GM18498 (cell line): ENCODE data around the gene ZC3H15.
"Not testable (repeated sequence)": the region's sequence is repeated elsewhere in the genome, so short reads cannot be mapped to it uniquely, and the experiment has no call there.

ENCODE experiments used
- ATAC-seq: cut with Tn5 transposase; IDR thresholded peaks from one replicate; pipeline ENCODE4 v1.9.1; 2021; ENCODE audit warnings: mild to moderate bottlenecking, moderate library complexity; ENCODE audit not compliant: unreplicated experiment

The ZC3H15 gene

GRCh38 chr2:186486651-186487647, 889 bp downstream of the ZC3H15 start:
- ATAC-seq = no peak

DNA sequence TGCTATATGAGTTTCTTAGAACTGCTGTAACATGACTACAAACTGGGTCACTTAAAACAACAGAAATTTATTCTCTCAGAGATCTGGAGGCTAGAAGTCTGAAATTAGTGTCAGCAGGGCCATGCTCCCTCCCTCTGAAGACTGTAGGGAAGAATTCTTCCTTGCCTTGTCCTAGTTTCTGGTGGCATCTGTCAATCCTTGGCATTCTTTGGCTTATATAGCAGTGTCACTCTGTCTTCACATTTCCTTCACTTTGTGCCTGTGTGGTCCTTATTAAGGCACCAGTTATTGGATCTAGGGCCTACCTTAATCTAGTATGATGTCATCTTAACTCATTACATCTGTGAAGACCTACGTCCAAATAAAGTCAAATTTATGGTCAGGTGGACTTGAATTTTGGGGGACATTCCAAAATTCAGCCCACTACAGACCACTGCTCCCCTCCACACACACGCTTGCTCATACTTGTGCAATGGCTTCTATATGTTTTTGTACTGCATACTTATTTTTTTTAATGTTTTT, 7.6 kb downstream of the ZC3H15 start:
- ATAC-seq = no peak

DNA sequence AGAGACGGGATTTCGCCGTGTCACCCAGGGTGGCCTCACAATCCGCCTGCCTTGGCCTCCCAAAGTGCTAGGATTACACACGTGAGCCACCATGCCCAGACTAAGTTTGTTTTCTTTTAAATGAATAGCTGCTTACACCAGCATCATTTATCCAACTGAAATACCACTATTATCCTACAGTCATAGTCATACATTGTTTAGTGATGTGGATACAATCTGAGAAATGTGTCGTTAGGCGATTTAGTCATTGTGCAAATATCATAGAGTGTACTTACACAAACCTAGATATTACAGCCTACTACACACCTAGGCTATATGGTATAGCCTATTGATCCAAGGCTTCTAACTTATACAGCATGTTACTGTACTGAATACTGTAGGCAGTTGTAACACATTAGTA, 10.3 kb downstream of the ZC3H15 start:
- no peak for ATAC-seq

DNA sequence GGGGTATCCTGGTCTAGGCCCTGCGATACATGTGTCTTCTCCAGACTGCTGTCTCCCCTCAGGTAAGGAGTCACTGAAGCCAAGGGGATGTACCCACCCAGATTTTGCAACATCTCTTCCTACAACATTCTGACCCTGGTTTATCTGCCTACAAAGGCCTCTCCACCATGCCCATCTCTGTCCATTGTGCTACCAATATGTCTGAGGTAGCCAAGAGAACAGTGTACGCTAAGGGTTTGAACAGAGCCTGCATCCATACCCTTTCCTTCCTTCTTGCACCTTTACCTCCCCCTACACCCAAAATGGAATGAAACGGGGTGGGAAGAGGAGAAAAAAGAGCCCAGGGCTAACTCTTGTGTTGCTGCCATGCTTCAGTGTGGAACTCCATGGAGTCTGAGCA, 11.9 kb downstream of the ZC3H15 start:
- ATAC-seq = no peak

DNA sequence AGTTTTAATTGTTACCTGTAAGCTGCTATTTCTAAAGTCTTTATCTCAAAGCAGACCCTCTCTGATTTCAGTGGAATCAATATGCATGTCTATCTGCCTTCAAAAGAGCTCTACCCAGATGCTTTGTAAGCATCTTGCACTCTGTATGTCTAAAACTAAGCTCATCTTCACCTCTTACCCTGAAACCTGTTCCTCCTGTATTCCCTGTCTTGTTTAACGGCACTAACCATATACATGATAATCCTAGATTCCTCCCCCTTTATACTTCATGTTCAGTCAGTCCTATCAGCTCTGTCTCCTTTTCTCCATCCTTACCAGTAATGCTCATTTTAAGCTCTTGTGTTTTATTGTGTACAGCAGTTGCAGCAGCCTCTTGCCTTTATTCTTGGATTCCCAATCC, 12.8 kb downstream of the ZC3H15 start:
- no peak for ATAC-seq

DNA sequence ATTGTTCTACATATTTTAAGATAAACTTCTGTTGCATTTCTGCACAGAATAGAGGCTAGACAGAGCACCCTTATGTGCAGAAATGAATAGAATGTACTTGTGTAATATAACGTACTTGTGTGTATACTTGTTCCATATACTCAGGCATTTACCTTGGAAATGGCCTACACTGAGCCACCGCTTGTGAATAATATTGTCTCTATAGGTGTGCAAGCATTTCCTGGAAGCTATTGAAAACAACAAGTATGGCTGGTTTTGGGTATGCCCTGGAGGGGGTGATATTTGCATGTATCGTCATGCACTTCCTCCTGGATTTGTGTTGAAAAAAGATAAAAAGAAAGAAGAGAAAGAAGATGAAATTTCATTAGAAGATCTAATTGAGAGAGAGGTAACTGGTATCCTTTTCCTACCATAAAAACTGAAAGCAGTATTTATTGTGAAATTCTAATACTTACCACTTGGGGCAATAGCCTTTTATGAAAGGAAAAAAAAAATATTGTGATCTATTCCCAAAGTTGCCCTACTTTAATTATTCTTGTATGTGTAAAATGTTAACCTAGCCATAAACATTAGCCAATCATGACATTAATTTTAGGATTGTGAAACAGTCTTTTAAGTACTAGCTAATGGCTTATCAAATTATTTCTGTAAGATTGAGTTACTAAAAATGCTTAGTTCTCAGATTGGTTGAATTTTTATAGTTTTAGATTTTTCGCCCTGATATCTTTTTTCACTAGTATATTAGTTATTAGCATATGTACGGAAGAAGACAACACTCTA, 18.0 kb downstream of the ZC3H15 start:
- ATAC-seq = peak; percentile 60

DNA sequence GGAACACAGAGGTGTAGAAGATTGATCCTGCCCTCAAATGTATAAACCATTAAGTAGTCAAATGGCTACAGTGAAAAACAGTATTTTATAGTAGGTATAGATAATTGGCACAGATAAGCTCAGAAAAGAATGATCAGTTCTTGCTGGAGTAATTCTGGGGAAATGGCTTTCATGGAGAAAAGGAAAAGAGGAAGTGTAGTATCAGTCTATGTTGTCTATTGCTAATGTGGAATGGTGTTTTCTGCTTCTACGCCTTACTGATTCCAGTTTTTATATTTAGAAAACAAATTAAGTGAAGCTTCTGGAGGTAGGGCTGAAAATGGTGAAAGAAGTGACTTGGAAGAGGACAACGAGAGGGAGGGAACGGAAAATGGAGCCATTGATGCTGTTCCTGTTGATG, 22.2 kb downstream of the ZC3H15 start:
- no peak for ATAC-seq

- no peak for ATAC-seq
Observed at GRCh38 chr2:186515376-186515775, 29.3 kb downstream of the ZC3H15 start.

GRCh38 chr2:186516396-186516795, 30.3 kb downstream of the ZC3H15 start:
- ATAC-seq = no peak

- ATAC-seq = no peak
Observed at GRCh38 chr2:186517090-186517489, 31.0 kb downstream of the ZC3H15 start.

- no peak for ATAC-seq
Observed at GRCh38 chr2:186518291-186518690, 32.2 kb downstream of the ZC3H15 start.

- ATAC-seq = no peak
Observed at GRCh38 chr2:186518945-186519344, 32.9 kb downstream of the ZC3H15 start.

DNA sequence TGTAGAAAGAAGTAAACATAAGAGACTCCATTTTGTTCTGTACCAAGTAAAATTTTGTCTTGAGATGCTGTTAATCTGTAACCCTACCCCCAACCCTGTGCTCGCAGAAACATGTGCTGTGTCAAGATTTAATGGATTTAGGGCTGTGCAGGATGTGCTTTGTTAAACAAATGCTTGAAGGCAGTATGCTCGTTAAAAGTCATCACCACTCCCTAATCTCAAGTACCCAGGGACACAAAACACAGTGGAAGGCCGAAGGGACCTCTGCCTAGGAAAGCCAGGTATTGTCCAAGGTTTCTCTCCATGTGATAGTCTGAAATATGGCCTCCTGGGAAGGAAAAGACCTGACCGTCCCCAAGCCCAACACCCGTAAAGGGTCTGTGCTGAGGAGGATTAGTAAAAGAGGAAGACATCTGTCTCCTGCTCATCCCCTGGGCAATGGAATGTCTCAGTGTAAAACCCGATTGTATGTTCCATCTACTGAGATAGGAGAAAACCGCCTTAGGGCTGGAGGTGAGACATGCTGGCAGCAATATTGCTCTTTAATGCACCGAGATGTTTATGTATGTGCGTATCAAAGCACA, 35.6 kb downstream of the ZC3H15 start:
- ATAC-seq = not testable (repeated sequence)

DNA sequence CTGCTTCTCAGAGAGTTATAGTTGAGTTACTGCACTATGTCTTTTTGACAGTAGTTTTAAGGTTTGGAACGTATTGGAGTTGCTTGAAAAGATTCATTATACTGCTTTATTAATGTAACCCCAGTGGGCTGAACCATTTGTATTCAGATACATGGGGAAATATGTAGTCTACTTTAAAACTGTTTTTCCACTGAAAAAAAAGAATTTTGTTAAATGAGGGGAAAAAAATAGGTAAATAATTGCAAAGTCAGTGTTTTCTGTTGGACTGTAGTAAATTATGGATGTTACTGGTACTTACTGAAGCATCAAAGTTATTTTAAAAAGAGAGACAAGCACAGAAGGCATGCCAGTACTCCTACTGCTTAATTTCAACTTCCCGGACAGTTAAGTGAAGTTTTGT, 36.4 kb downstream of the ZC3H15 start:
- no peak for ATAC-seq

DNA sequence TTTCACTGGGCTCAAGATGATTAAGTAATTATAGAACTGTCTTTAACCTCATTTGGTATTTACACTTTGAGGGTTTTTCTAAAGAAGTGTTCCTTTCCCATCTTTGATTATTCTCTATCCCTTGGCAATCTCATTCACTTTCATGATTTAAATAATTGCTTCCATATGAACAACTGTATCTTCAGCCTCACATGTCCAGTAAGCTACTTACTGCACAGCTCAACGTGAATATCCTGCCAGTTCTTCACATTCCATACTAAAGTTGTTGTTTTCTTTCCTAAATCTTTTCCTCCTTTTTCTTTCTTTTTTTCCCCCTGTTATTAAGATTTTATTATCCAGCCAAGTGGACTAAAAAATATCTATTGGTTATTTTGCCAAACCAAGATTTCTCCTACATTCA, 37.7 kb downstream of the ZC3H15 start:
- ATAC-seq = no peak

- ATAC-seq = no peak
Observed at GRCh38 chr2:186526281-186526680, 40.2 kb downstream of the ZC3H15 start.

GRCh38 chr2:186530314-186530713, 44.3 kb downstream of the ZC3H15 start:
- ATAC-seq = no peak

GRCh38 chr2:186531257-186531775, 45.3 kb downstream of the ZC3H15 start:
- ATAC-seq = no peak

- no peak for ATAC-seq
Observed at GRCh38 chr2:186532891-186533290, 46.8 kb downstream of the ZC3H15 start.

DNA sequence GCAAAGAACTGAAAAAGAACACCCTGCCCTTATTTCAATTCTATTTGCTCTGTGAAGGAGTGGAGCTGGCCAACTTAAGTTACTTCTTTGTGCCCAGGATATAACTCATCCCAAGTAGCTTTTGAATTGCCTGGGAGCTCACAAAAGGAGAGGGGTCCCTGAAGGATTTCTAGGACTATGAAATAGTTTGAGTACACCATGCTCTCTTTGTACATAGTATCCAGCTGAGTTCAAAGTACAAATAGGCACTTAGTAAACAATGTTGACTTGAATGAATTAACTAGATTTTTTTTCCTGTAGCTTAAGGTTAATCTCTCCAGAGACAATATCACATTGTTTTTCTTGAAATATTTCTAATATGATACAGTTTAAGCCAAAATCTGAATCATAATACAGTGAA, 47.7 kb downstream of the ZC3H15 start:
- no peak for ATAC-seq

- no peak for ATAC-seq
Observed at GRCh38 chr2:186534406-186534805, 48.3 kb downstream of the ZC3H15 start.
